ENCODE data around the gene PDE6C.

Gene PDE6C

DNA sequence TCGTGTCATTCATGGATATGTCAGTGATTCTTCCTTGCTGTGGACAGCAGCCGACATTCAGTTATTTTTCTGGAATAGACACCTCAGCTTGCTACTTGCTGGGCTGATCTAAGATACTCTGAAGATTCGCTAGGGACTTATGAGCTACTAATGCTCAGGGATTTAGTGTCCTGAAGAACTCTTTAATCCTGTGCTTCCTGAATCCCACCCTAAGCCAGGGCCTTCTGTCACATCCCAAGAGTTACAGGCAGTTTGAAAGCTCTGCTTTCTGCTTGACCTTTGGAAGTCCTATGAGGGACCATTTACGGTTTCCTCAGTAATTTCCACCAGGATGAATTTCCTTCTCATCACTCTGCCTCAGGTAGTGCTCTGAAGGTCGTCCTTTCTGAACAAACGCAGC is at the start of gene PDE6C:
Gene PDE6C, plus strand, starts transcription at position 227 of the 400 bp plus-strand sequence. CDS start 189 bp downstream, outside the sequence.
- DNase-seq: no peak

DNA sequence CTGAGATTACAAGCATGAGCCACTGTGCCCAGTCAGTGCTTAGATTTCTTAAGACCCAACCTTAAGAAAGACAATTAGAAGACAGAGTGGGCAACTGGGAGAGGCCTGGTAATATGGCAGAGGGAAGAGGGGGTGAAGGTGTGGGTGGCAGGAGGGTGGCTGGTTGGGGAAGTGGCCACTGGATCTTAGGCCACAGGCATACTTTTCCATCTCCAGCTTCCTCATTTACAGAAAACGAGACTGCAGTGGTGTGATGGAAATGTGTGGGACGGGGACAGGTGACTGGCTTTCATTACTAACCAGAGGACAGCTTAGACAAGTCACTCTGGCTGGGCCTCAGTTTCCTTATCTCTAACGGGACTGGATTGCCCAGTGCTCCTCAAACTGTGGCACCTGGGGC is 46.9 kb upstream of the PDE6C start:
- DNase-seq: no peak

DNA sequence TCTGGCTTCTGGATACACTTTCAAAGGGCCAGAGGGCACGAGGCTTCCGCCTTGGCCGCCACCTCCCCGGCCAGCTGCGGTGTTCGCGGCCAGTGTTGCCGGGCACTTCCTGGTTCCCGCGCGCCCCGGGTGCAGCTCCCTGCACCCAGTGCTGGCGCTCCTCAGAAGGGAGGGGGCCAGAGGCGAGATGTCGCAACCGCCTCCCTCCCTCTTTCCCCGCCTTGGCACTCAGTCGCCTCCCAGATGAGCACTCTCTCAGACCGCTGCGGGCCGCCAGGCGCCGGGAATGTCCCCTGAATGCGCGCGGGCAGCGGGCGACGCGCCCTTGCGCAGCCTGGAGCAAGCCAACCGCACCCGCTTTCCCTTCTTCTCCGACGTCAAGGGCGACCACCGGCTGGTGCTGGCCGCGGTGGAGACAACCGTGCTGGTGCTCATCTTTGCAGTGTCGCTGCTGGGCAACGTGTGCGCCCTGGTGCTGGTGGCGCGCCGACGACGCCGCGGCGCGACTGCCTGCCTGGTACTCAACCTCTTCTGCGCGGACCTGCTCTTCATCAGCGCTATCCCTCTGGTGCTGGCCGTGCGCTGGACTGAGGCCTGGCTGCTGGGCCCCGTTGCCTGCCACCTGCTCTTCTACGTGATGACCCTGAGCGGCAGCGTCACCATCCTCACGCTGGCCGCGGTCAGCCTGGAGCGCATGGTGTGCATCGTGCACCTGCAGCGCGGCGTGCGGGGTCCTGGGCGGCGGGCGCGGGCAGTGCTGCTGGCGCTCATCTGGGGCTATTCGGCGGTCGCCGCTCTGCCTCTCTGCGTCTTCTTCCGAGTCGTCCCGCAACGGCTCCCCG is 45.7 kb upstream of the PDE6C start, which contains the start of gene FFAR4:
Gene FFAR4, plus strand, starts transcription at position 231 of the 842 bp plus-strand sequence. Its CDS starts 56 bp downstream, at position 287.
- no peak for DNase-seq

DNA sequence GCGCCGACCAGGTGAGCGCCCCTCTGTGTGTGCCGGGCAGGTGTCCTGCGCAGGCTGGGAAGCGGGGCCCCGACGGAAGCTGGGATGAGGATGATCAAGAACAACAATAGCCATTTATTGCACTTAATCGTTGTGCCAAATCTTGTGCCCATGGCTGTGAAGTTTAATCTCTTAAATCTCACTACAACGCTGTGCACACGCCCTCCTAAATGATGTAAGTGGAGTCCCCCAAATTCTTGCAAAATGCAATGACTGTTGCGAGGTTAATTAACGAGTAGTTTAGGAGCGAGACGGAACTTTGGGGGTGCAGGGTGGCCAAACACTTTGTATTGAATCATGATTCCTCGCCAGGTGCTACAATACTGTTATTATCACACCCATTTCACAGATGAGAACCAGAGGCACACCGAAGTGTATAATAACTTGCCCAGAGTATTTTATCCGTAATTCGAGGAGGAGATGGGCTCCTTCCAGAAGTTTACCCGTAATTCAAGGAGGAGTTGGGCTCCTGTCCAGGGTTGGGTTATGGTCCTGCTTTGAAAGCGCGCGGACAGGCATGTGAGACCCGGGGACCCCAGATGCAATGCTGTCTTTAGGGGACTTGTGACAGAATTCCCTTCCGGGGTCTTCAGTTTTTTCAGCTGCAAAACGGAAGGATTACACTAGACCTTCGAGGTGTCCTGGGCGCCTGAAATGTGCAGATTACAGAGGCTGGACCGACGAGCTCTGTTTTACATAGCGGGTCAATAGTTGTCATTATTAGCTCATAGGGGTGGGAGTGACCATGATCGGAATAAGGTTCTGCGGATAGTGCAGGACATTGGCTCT is 44.8 kb upstream of the PDE6C start:
- no peak for DNase-seq

DNA sequence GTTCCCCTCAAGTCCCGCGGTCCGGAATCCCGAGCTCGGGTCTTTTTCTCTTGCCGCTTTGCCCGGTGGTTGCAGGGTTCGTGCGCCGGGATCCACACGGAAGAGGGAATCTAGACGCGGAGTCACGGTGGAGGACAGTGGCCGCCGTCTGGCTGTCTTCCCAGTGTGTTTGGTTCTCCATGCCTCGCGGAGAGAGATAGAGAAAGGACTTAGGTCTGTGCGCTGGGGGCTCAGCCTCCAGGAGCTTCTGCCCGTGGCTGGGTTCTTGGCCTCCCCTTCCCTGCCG is 44.3 kb upstream of the PDE6C start:
- no peak for DNase-seq

DNA sequence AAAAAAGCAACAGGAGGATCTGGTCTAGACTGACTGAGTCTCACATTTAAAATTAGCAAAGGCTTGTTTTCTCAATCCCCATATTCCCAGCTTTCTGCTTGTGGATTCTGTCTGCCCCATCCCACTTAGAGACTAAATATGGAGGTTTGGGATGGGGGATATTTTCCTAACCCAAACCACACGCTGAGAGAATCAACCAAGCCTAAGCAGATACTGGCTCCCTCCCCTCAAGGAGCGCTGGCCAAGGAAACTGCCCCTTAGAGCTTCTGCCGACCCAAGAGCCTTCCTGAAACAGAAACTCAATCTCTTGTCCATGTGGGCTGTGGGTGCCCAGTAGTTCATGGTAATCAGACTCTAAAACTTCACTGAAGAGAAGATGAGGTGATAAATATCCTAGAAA is 42.0 kb upstream of the PDE6C start:
- DNase-seq: no peak

DNA sequence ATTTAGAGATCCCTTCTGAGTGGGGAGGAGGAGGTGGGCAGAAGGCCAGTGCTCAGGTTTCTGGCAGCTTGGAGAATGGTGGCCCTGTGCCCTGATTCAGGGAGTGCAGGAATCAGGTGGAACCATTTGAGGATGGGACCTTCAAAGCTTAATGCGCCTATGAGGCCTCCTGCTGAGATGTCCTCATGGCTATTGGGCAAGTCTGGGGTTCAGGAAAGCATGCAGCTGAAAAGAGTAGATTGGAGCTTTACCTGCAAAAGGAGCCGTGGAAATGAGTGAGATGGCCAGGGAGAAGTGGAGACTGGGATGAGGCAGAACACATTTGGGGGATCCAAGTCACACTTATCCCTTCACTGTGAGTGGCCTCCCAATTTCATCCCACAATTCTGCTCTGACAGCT is 39.7 kb upstream of the PDE6C start:
- no peak for DNase-seq

DNA sequence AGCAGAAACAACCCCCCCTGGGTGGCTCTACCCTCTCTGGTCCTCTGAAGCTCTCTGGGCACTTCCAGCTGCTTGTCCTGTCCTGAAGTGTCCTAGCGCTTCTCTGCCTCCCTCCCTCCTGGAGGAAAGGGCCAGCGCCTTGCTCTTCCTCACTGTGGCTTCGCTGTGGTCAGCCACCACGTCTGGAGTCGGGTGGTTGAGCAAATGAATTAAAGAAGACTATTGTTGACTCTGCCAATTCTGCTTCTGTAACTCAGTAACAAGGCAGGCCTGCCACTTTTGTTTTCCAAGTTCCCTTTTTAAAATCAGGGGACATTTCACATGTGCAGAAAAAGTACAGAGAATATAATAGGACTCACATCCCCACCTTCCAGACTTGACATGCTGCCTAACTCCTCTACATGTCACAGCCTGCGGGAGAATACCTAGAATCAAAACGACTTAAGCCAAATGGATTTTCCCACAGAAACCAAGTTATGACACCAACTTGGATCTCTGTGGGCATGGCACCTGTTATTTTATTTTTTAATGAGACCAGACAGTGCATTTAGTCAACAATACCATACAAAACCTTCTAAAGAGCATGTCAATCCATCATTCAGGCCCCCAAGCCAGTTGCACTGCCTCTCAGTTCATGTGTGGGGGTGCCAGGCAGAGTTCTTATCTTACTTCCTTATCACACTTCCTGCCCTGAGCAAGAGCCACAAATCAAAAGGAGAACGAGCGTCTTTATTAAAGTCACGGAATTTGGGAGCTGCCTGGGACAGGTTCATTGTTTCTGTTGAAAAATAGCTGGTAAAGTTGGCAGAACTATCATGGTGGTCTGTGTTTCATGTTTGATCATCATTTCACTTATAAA is 39.1 kb upstream of the PDE6C start:
- no peak for DNase-seq

DNA sequence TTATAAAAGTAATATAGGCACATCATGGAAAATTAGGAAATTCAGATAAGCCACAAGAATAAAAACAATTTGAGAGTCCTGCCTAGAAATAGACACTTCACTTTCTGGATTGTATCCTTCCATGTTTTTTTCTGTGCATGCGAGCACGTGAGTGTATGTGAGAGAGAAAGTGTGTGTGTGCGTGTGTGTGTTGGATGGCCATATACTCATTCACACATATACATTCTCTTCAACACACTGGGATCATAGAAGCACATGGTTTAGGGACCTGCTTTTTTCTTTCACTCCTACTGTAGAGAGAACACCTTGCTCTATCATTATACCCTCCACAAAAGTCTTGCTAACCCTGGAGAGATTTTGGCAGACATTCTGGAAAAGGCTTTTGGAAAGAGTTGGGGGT is 38.4 kb upstream of the PDE6C start:
- no peak for DNase-seq

DNA sequence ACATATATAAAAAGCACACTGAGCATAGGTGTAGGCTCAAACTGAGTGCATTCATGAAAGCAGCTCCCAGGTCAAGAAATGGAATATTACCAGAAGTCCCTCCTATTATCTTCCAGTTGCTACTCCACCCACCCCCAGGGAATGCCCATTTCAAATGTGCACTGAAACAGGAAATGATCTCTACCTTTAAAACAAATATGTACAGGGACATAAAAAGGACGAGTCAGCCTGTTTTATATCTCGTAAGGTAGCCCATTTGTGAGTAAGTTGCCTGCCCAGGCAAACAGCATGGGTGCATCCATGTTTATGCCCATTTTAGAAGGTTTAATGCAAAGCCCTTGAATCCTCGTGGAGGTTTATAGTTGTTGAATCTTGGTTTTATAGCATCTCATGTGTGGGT is 35.4 kb upstream of the PDE6C start:
- no peak for DNase-seq

DNA sequence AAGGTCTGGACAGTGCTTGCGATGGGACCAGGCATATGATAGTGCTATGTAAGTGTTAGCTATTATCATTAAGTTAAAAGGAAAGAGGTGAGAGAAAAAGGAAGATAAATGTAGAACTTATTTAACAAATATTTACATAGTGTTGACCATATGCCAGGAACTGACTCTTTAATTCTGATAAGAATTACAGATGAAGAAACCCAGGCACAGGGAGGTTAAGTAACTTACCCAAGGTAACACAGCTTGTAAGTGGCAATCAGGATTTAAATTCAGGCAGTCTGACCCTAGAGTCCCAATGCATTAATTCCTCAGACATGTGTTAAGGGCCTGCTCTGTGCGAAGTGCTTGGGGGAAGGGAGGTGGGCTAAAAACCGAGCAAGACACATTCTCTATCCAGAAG is 34.8 kb upstream of the PDE6C start:
- DNase-seq: no peak

DNA sequence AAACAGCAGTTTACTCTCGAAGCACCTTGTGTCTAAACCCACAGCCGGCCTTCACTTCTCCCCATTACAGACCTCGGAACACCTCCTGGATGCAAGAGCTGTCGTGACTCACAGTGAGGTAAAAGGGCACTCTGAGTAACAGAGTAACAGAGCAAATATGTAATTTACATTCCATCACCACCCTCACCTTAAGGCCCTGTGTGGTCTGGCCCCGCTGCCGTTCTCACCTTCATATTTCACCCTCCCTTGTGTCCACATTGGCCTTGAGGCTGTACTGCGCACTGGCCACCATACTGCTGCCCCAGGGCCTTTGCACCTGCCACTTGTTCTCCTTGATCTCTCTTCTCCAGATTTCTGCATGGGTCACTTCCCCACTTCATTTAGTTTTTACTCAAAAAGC is 33.2 kb upstream of the PDE6C start:
- no peak for DNase-seq

DNA sequence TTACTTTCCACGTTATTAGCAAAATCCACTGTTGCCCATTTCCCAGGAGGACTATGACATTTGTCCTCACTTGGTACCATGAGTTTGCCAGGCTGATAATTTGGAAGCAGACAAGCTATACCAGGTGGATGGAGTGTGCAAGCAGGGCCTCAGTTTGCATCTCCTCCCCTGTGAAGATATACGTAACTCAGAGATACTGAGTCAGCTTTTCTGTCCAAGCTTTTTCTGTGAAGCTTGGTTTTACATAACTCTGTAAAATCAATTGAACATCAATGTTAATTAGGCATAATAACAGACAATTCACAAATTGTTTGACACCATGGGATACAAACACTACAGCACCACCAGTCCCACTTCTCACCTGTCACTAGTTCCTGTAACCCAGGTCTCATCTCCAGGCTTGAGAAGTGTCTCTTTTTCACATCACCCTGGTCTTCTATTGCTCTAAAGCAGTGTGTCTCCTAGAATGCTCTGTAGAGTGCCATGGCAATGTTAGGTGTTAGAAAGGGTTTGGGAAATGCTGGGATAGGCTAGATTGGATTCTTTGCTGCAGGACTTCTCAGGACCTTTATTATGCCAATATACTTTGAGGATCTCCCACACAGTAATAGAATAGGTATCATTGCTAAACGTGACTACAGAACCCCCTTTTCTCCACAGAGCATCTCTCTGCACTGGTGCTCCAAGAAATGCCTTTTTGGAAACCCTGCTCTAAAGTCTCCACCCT is 32.2 kb upstream of the PDE6C start:
- no peak for DNase-seq

DNA sequence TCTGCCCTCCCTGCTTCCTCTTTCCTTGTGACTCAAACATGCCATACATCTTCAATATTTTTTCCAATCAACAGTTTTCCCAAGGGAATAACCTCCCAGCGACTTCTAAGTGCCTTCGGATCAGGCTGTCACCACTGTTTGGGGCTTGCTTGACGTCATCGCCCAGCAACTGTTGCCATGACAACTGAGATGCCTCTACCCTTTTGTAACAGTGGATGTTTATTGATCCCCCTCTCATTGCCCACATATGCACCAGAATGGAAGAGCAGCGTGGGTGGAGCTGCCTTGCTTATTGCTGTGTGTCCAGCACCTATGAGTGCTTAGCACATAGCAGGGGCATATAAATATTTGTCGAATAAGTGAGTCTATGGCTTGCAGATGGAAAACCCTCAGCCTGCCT is 31.5 kb upstream of the PDE6C start:
- peak; percentile 11 for DNase-seq

DNA sequence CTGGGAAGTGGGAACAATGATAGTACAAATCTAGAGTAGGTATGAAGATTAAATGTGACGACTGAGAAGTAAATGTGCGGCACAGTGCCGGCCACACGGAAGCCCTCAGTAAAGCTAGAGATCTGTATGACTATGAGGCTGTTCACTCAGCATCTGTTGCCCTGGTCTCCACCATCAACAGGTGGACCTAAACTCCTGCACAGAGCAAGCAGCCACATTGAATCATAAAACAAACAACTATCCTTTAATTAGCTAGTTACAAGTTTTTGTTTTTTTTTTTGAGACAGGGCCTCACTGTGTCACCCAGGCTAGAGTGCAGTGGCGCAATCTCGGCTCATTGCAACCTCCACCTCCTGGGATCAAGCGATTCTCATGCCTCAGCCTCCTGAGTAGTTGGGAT is 27.9 kb upstream of the PDE6C start:
- no peak for DNase-seq

DNA sequence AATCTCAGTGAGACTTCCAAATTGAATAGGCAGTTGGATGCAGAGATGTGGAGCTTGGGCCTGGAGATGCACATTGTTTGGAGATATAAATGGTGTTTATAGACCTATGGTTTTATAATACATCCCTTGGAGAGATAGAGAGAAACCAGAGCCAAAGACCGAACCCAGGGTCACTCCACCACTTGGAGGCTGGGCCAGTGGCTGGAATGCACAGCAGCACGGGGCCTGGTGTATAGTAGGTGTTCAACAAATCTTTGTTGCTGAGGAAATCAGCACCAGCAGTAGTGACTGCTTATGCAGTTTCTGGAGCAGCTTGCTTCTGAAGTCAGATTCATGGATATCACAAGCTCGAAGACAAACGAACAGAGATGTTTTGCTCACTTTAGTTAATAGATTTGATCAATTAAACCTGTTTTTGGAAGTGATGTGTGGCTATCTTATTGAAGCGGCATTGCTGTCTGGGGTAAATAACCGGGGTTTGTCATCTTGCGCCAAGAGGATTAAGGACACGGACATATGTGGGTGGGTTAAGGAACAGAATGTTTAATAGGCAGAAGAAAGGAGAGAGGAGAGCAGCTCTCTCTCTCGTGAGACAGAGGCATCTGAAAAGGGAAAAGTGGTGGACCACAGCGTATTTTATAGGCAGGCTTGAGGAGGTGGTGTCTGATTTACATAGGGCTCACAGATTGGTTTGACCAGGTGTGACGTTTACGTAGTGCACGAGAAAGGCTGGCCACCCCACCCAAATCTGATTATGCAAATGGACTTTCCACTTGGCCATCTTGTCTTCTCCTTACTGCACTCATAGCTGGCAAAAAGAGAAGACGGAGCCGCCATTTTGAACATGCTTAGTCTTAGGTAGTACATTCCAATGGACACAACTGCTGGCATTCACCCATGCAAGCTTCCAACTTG is 22.4 kb upstream of the PDE6C start:
- DNase-seq: no peak

DNA sequence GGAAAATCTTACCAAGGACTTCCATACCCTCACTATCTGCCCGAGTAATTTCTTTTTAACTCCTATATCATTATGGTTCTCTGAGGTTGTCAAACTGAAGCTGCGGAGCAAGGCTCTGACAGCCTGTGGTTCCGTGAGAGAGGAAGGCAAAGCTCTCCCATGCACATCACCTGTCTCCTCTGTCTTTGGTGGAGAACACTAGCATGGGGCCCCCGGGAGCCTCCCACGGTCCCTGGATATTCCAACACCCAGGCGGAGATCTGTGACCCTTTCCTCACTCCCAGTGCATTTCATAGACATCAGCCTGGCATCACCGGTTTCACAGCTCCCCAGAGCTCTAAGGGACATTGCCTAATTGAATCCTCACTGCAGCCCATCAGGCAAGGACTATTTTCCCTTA is 21.7 kb upstream of the PDE6C start:
- no peak for DNase-seq

DNA sequence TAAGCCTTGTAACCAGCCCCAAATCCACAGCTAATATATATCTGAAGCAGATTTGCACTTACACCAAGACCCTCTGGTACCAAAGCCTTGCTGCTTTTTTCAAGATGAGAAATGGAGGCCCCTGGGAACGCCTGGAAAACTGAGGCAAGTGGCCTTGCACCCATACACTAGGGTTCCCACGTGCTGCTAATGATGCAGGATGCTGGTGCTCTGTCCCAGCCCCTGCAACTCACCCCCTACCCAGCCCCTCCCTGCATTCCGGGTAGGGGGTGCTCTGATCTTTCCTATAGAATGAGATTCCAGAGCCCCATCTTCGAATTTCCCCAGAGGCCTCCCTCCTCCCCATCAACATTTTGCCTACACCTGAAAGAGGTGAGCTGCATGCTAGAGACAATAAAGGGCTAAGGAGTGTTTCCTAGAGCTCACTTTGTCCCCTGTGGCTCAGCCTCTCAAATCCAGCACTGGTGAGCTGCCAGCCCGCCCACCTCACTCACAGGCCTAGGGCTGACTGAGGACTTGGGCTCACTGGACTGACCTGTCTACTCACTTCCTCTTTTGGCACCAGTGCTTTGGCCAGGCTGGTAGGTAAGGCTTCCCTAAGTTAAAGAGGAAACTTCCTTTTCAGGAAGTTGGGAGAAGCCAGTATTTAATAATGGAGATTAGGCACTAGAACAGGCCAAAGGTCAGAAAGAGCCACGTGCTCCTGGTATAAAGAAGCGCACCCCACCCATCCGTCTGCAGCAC is 21.1 kb upstream of the PDE6C start:
- DNase-seq: no peak

DNA sequence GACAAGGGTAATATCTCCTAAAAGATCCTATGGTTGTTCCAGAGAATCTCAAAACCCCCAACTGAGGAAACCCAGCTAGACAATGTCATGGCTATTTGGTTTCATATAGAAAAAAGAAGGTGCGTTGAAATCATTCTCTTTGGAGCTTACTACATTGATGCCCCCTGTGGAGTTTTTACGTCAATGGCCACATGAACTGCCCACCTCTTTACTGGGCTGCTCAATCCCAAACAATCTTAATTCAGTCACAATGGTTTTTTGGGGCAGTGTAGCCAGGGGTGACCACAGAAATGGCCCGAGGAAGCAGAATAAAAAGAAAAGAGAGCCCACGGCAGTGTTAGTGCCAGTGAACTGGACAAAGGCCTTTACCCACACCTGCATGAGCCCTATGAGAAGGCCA is 19.1 kb upstream of the PDE6C start:
- no peak for DNase-seq

DNA sequence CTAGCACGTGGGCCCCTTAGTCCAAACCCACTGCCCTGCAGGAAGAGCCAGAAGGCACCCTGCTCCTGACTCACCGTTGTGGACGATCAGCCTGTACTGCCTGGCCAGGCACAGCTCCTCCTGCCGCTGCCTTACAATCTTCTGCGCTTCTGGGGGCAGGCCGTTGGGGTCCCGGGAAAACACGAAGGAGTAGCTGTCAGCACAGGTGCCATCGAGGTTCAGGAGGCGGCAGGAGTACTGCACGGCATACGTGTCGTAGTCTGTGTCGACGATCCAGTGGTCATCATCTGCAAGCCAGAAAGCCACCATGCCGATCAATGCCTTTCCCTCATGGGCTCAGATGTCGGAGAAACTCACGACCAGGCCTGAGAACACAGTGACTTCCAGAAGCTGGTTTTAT is 18.6 kb upstream of the PDE6C start:
- no peak for DNase-seq

DNA sequence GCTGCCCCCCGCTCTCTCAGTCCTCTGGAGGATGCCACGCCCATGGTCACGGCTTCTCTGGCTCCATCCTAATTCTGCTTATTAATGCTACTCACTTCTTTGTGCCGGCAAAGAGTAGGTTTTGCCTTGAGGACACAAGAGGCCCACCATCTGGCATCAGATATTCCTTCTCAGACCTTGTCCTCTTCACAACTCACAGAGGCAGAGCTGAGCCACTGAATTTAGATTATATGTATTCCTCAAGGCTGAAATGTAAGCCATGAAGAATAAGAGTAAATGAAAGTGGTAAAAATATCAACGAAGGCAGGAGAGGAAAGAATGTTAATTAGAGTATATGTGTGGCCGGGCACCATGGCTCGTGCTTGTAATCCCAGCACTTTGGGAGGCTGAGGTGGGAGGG is 17.8 kb upstream of the PDE6C start:
- DNase-seq: no peak

Measured in NCI-H345 (cell line).